Jurkat, Clone E6-1 (cell line): Measurements from ENCODE around the gene ATXN1.
"Not testable (repeated sequence)": the region's sequence is repeated elsewhere in the genome, so short reads cannot be mapped to it uniquely, and the experiment has no call there.

Experiments
- DNase-seq: peaks from one replicate; pipeline ENCODE4 v3.0.0-alpha.2; 2011; ENCODE audit warnings: low read depth, low spot score
- H3K4me3 ChIP-seq: 2 replicates; pipeline ENCODE4 v1.5.1; 2011; ENCODE audit warnings: mild to moderate bottlenecking, low read length, control low read depth, moderate library complexity

ATXN1 gene

GRCh38 chr6:16570946-16571345 lies 190.3 kb downstream of the ATXN1 start:
- H3K4me3 ChIP-seq = no peak overlapping the region
- DNase-seq = no peak

DNA sequence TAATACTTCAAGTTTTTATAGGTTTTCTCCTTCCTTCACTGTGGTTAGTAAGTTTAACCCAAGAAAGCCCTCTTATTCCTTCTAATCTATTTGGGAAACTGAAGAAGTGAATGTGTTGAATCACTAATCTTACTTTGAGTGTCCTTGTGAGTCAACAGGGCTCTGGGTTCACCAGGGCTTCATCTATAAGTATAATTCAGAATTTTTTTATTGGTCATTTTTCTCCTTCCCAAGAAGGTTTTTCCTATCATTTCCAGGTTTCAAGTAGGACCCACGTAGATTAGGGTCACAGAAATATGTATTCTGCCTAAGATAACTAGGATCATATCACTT lies 191.1 kb downstream of the ATXN1 start:
- no peak for DNase-seq
- no peak overlapping the region for H3K4me3 ChIP-seq

DNA sequence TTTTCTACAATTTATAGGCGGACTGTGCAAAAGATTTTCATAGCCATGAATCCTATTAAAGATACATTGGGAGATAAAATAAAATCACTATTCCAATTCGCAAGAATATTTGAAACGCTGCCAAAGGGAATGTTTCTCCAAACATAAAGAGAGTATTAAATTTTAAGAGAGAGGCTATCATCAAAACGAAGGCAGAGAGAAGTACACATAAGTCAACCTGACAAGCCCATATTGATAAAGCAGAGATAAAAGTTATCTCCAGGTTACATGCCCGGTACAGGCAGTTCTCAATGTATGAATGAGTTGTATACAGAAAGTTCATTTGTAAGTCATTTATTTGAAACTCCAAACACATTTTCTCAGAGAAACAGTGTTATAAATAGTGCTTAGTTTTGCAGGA lies 193.1 kb downstream of the ATXN1 start:
- H3K4me3 ChIP-seq = no peak overlapping the region
- DNase-seq = no peak

- no peak overlapping the region for H3K4me3 ChIP-seq
- DNase-seq = no peak
Measured at GRCh38 chr6:16567071-16567470, 194.2 kb downstream of the ATXN1 start.

DNA sequence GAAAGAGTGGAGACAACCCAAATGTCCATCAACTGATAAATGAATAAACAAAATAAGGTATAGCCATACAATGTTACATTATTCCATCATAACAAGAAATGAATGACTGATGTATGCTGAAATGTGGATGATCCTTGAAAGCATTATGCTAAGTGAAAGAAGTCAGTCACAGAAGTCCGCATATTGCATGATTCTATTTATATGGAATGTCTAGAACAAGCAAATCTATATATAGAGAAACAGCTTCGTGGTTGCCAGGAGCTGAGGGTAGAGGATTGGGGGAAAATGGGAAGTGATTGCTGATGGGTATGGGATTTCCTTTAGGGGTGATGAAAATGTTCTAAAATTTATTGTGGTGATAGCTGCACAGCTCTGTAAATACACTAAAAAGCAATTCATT lies 196.8 kb downstream of the ATXN1 start:
- H3K4me3 ChIP-seq = no peak overlapping the region
- DNase-seq = no peak

GRCh38 chr6:16563628-16564240 lies 197.5 kb downstream of the ATXN1 start:
- no peak overlapping the region for H3K4me3 ChIP-seq
- no peak for DNase-seq

DNA sequence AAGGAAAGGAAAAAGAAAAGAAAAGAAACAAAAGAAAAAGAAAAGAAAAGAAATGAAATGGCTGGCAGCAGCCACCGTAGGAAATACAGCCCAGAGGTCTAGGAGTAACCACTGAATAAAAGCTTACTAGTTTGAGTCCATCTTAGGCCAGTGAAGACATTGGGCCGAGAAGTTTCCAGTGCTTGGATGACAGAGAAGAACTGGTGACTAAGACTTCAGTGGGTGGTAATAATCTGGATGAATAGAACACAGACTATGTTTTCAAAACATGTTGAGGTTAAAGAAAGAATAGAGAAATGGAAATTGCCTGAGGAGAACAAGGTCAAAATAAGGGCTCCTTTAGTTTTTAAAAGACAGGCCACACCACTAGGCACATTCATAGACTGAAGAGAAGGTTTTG lies 198.8 kb downstream of the ATXN1 start:
- DNase-seq = no peak
- H3K4me3 ChIP-seq = no peak overlapping the region

GRCh38 chr6:16559071-16559470 lies 202.2 kb downstream of the ATXN1 start:
- no peak for DNase-seq
- no peak overlapping the region for H3K4me3 ChIP-seq

- no peak for DNase-seq
- H3K4me3 ChIP-seq = no peak overlapping the region
Measured at GRCh38 chr6:16555550-16555949, 205.7 kb downstream of the ATXN1 start.

- no peak overlapping the region for H3K4me3 ChIP-seq
- DNase-seq = no peak
Measured at GRCh38 chr6:16553531-16553930, 207.7 kb downstream of the ATXN1 start.

GRCh38 chr6:16551466-16551865 lies 209.8 kb downstream of the ATXN1 start:
- H3K4me3 ChIP-seq = no peak overlapping the region
- no peak for DNase-seq

DNA sequence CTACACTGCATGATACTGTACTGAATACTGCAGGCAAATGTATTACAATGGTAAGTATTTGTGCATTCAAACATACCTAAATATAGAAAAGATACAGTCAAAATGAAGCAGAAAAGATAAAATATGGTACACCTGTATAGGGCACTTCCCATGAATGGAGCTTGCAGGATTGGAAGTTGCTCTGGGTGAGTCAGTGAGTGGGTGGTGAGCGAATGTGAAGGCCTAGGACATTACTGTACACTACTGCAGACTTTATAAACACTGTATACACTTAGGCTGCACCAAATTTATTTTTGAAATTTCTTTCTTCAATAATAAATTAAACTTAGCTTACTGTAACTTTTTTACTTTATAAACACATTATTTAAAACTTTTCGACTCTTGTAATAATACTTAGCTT lies 213.1 kb downstream of the ATXN1 start:
- H3K4me3 ChIP-seq = no peak overlapping the region
- DNase-seq = no peak

DNA sequence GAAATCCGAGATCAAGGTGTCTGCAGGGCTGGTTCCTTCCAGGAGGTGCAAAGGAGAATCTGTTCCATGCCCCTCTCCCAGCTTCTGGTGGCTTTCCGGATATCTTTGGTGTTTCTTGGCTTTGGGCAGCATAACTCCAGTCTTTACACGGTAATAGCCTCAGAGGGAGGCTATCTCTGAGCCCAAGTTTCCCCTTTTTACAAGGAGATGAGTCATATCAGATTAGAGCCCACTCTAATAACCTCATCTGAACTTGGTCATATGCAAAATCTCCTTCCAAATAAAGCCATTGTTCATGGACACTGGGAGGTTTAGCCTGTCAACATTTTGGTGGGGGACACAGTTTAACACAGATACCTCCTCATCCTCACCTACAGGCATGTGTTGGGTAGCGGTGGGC lies 213.7 kb downstream of the ATXN1 start:
- H3K4me3 ChIP-seq = no peak overlapping the region
- no peak for DNase-seq

GRCh38 chr6:16546861-16547260 lies 214.4 kb downstream of the ATXN1 start:
- DNase-seq = no peak
- no peak overlapping the region for H3K4me3 ChIP-seq

DNA sequence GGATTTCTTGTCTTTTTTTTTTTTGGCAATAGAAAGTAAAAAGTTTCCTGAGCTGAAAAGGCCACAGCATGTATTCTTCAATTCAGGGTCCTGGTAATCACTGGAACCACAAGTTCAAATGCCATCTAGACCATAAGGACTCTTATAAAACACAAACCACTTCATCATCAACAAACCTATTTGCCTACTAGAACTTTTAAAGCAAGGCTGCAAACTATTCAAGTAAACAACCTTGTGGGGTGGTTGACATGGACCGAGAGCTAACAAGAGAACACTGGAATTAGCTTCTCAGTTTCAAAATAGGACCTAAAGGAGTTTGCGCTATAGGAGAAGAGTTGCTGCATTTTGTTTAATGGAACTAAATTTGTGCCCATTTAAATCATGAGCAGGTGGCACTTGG lies 215.9 kb downstream of the ATXN1 start:
- no peak for DNase-seq
- no peak overlapping the region for H3K4me3 ChIP-seq

- no peak for DNase-seq
- H3K4me3 ChIP-seq = no peak overlapping the region
Measured at GRCh38 chr6:16544521-16544920, 216.7 kb downstream of the ATXN1 start.

DNA sequence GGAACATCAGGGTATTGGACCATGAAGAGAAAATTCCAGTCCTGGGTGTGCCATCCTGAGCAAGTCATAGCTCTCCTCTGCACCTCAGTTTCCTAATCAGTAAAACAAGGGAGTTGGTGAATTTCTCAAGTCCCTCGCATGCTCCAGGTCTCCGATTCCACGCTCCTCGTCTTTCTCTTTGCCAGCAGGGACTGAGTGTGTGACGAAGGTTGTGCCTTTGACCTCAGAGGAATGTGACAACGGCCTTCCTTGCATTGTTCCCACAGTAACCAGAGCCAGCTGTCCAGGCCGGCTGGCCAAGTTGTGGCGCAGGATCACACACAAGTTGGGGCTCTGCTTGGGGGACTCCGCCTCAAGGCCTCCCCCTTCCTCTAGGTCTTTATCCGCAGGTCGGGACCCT lies 217.3 kb downstream of the ATXN1 start:
- no peak for DNase-seq
- no peak overlapping the region for H3K4me3 ChIP-seq

GRCh38 chr6:16543521-16543920 lies 217.7 kb downstream of the ATXN1 start:
- no peak for DNase-seq

DNA sequence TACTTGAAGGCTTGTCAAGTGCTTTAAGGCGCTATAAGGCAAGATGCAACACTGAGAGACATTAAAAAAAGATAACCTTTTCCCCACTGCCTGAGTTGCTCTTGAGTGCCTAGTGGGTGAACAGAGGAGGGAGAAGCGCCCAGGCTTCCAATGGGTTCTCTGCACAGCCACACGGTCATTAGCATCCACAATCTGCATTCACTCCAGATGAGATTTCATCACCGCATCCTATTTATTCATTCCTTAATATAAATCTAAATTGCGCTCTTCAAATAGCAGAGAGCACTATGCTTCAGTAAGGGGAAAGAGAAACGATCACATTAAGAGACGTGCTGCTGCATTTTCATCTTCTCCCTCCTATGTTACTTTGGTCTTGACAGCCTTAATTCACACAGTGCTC lies 219.2 kb downstream of the ATXN1 start:
- no peak for DNase-seq
- H3K4me3 ChIP-seq = no peak overlapping the region

More at GRCh38 chr6:16543521-16543920, 217.7 kb downstream of the ATXN1 start:
- no peak overlapping the region for H3K4me3 ChIP-seq

- no peak for DNase-seq
Measured at GRCh38 chr6:16540804-16541752, 220.2 kb downstream of the ATXN1 start.

DNA sequence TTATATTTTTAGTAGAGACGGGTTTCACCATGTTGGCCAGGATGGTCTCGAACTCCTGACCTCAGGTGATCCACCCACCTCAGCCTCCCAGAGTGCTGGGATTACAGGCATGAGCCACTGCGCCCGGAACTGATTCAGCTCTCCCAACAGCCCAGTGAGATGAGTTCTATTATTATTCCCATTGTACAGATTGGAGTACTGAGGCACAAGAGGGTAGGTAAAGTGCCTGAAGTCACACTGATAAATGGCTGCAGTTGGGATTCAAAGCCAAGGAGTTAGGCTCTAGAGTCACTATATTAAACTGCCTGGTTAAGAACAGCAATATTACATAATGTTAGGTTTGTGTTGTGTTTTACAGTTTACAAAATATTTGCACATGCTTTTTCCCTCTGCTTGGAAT lies 220.9 kb downstream of the ATXN1 start:
- DNase-seq, H3K4me3 ChIP-seq: not testable (repeated sequence)

More at GRCh38 chr6:16540804-16541752, 220.2 kb downstream of the ATXN1 start:
- H3K4me3 ChIP-seq = no peak overlapping the region
